B cell (primary cell): ENCODE results near the gene LTA4H. TPM values are rescaled to one million over a fixed set of nuclear protein-coding genes. Genes with fewer than 3 reads are reported as not detected.

Source experiments
- ATAC-seq: fragments of 200-7000 bp; cut with Tn5 transposase; one replicate; pipeline ENCODE4 v1.10.0; 2021; ENCODE audit warnings: low read depth, mild to moderate bottlenecking, moderate number of reproducible peaks, moderate library complexity
- CTCF ChIA-PET: fragments of 350-600 bp; sonication (Branson Sonifier 250); formaldehyde crosslinking; loops from one replicate; lab custom pipeline; 2021; ENCODE audit warnings: antibody characterized with exemption, inconsistent platforms; lab: Charles Lee
- POLR2A ChIA-PET: fragments of 350-600 bp; sonication (Branson Sonifier 250); formaldehyde crosslinking; loops from one replicate; lab custom pipeline; 2021; ENCODE audit warnings: antibody characterized with exemption; lab: Charles Lee
- DNase-seq: peaks from one replicate; pipeline ENCODE4 v3.0.0; 2013
- H2AFZ ChIP-seq: 2 replicates; pipeline ENCODE4 v1.6.1; 2012; ENCODE audit warnings: mild to moderate bottlenecking, low read depth, low read length; ENCODE audit not compliant: insufficient read depth, poor library complexity, severe bottlenecking
- H3K27ac ChIP-seq, 2 donors: 1 replicate in 1 of 2; 2 replicates in 1 of 2; pipeline ENCODE4 v1.5.1; 2012 to 2013; ENCODE audit warnings: low read length in 2 of 2, mild to moderate bottlenecking in 2 of 2, moderate library complexity in 1 of 2
- H3K27me3 ChIP-seq, 4 experiments: fragments of 200-600 bp in 1 of 4; sonication (generic) in 1 of 4; replicated peaks in 1 of 4; 1 replicate in 2 of 4; 2 replicates in 2 of 4; pipeline versions ENCODE4 v1.6.1 to v1.7.0; 2013 to 2016; ENCODE audit warnings: low read length in 3 of 4, mild to moderate bottlenecking in 2 of 4, mixed read lengths in 1 of 4, moderate library complexity in 1 of 4; ENCODE audit not compliant: insufficient read depth in 4 of 4, control insufficient read depth in 3 of 4; ENCODE audit errors: control extremely low read depth in 1 of 4
- H3K36me3 ChIP-seq, 2 experiments: replicated peaks in 1 of 2; 1 replicate in 1 of 2; 2 replicates in 1 of 2; pipeline versions ENCODE4 v1.6.1 to v1.7.1; 2013; ENCODE audit warnings: low read length in 1 of 2; ENCODE audit not compliant: insufficient read depth in 2 of 2, control insufficient read depth in 1 of 2; ENCODE audit errors: control extremely low read depth in 1 of 2, extremely low read depth in 1 of 2
- H3K4me1 ChIP-seq, 2 donors: fragments of 200-600 bp in 1 of 2; sonication (generic) in 1 of 2; 1 replicate in 1 of 2; 2 replicates in 1 of 2; pipeline versions ENCODE4 v1.5.1 to v1.6.1; 2013 to 2017; ENCODE audit warnings: low read length in 2 of 2; ENCODE audit not compliant: control insufficient read depth in 2 of 2, insufficient read depth in 2 of 2
- H3K4me2 ChIP-seq: replicated peaks from 2 replicates; pipeline ENCODE3; 2012; ENCODE audit warnings: mild to moderate bottlenecking, low read depth, low read length; ENCODE audit not compliant: poor library complexity, severe bottlenecking
- H3K4me3 ChIP-seq, 5 experiments: fragments of 200-600 bp in 1 of 5; sonication (generic) in 1 of 5; 1 replicate in 3 of 5; 2 replicates in 2 of 5; pipeline versions ENCODE4 v1.5.1 to v1.7.0; 2011 to 2016; ENCODE audit warnings: low read length in 4 of 5, mild to moderate bottlenecking in 4 of 5, low read depth in 2 of 5, control low read depth in 1 of 5, moderate library complexity in 1 of 5; ENCODE audit not compliant: insufficient read depth in 1 of 5; ENCODE audit errors: control extremely low read depth in 1 of 5, extremely low read depth in 1 of 5
- H3K79me2 ChIP-seq: fragments of 200-600 bp; sonication (generic); one replicate; pipeline ENCODE4 v1.6.0; 2016; ENCODE audit warnings: low read length; ENCODE audit not compliant: control insufficient read depth, insufficient read depth
- H3K9ac ChIP-seq: fragments of 200-600 bp; sonication (generic); 2 replicates; pipeline ENCODE4 v1.6.1; 2017; ENCODE audit warnings: mild to moderate bottlenecking, low read length, moderate library complexity
- H3K9me3 ChIP-seq, 3 donors: one replicate each; pipeline versions ENCODE4 v1.6.1 to v1.7.1; 2013; ENCODE audit warnings: low read length in 2 of 3; ENCODE audit not compliant: control insufficient read depth in 2 of 3, insufficient read depth in 1 of 3; ENCODE audit errors: control extremely low read depth in 1 of 3
- H4K20me1 ChIP-seq: 2 replicates; pipeline ENCODE4 v1.6.0; 2012; ENCODE audit warnings: mild to moderate bottlenecking, low read length; ENCODE audit not compliant: insufficient read depth, control insufficient read depth, poor library complexity, severe bottlenecking
- H3K27ac Mint-ChIP-seq: one replicate; pipeline ENCODE4 v1.8.0; 2021; ENCODE audit warnings: mixed read lengths
- H3K27me3 Mint-ChIP-seq: one replicate; pipeline ENCODE4 v1.8.0; 2021; ENCODE audit warnings: mixed read lengths
- H3K4me1 Mint-ChIP-seq: one replicate; pipeline ENCODE4 v1.8.0; 2021; ENCODE audit warnings: mixed read lengths
- H3K4me3 Mint-ChIP-seq: one replicate; pipeline ENCODE4 v1.8.0; 2021; ENCODE audit warnings: mixed read lengths
- H3K9me3 Mint-ChIP-seq: one replicate; pipeline ENCODE4 v1.8.0; 2022; ENCODE audit warnings: mixed read lengths; ENCODE audit not compliant: insufficient read depth
- EZH2 ChIP-seq: IDR thresholded peaks from 2 replicates; pipeline ENCODE4 v1.6.1; 2012; ENCODE audit warnings: borderline replicate concordance, low read depth, mild to moderate bottlenecking, moderate library complexity, low read length; ENCODE audit not compliant: insufficient read depth, poor library complexity, severe bottlenecking
- WGBS: methylation state at CpG from one replicate; pipeline ENCODE4 v1.1.5; 2013; ENCODE audit warnings: missing lambda C conversion rate; ENCODE audit not compliant: insufficient coverage; 5-methylcytosine and 5-hydroxymethylcytosine counted together
- intact Hi-C: fragments of 100-400 bp; cut with micrococcal nuclease; formaldehyde crosslinking; loops from one replicate; pipeline ENCODE4 v1.10.0; 2022
- polyA plus RNA-seq: library from polyadenylated mRNA; depleted of rRNA; stranded (reverse); fragments of >200 nt; gene quantifications from 2 replicates; pipeline ENCODE4 v1.2.3, GENCODE V29; 2012
- total RNA-seq, 2 donors: library from RNA; stranded (reverse); fragments of 120-200 nt in 1 of 2; gene quantifications; 1 replicate in 1 of 2; 2 replicates in 1 of 2; pipeline versions ENCODE4 v1.2.3 to v1.2.4, GENCODE V29; 2013 to 2022
- TF ChIP-seq, protein P1 (sequence below): fragments of 200-600 bp; IDR thresholded peaks from one replicate; pipeline ENCODE4 v1.8.0; 2022; ENCODE audit warnings: antibody characterized with exemption, mild to moderate bottlenecking

Gene LTA4H
- total and polyA plus RNA-seq, 2 donors (not counting 1 experiment from before 2014, with no cell fraction given) = 153 to 167 TPM

DNA sequence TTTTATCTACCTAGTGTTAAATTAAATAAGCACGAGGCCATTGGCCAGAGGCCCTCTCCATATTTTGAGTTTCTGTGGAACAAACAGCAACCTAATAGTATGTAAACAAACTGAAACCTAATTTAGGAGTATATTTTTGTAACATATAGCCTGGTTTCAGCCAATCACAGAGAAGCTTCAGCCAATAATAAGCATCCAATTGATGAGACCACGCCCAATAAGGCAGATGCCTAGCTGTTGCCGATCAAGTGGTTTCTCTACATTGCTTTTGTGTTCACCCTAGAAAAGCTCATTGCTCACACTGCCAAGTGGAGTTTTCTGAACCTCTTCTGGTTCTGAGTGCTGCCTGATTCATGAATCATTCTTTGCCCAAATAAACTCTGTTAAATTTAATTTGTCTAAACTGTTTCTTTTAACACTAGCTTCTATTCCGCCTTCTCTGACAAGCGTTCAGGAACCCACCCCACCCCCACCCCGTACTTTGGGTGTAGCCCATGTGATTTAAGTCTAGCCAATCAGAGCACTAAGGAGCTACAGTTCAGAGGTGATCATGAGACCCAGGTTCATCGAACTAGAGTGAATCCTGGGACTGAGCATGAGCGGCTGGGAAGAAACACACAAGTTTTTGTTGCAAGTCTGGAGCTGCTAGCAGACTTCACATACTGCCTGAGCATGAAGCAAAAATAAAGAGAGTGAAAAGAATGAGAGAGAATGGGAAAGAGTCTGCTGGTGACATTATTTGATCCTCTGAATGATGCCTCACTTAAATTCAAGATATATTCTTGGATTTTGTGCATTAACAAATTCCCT lies 21.5 kb upstream of the LTA4H start:
- Histone ChIP-seq H3K79me2 (no peaks in the 10 kb centered on the region), H2AFZ (no peak overlapping the region), H4K20me1 (no peaks in the 10 kb centered on the region), H3K4me2 (no peak overlapping the region), H3K36me3 (no peaks in the 10 kb centered on the region), H3K27ac (no peak overlapping the region), H3K27me3 (no peaks in the 10 kb centered on the region), H3K9me3 (peaks cover 0 to 10% (median 4%) of the 10 kb centered on the region in 3 donors), H3K4me1 (peaks cover 6 to 17% of the 10 kb centered on the region in 2 donors), H3K9ac (no peak overlapping the region), H3K4me3 (no peak overlapping the region)
- Mint-ChIP-seq H3K27me3 (no peaks in the 10 kb centered on the region), H3K27ac (no peak overlapping the region), H3K9me3 (no peaks in the 10 kb centered on the region), H3K4me1 (peaks cover 6% of the 10 kb centered on the region), H3K4me3 (no peak overlapping the region)
- intact Hi-C loops = no loop called here
- ATAC-seq (no peak), DNase-seq (no peak)
- ChIA-PET POLR2A (interaction anchor here (0.6 kb wide), 1 partner anchor 134 kb away, joined by 6 read pairs; no protein-coding TSS in a partner anchor), CTCF (interaction anchor here (1.1 to 7.1 kb wide), 6 partner anchors 36 to 460 kb away, joined by 3 to 200 read pairs (median 15); no protein-coding TSS in a partner anchor)
- no peak for TF ChIP-seq EZH2
- TF ChIP-seq, protein P1, sequence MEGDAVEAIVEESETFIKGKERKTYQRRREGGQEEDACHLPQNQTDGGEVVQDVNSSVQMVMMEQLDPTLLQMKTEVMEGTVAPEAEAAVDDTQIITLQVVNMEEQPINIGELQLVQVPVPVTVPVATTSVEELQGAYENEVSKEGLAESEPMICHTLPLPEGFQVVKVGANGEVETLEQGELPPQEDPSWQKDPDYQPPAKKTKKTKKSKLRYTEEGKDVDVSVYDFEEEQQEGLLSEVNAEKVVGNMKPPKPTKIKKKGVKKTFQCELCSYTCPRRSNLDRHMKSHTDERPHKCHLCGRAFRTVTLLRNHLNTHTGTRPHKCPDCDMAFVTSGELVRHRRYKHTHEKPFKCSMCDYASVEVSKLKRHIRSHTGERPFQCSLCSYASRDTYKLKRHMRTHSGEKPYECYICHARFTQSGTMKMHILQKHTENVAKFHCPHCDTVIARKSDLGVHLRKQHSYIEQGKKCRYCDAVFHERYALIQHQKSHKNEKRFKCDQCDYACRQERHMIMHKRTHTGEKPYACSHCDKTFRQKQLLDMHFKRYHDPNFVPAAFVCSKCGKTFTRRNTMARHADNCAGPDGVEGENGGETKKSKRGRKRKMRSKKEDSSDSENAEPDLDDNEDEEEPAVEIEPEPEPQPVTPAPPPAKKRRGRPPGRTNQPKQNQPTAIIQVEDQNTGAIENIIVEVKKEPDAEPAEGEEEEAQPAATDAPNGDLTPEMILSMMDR = no peak
- WGBS = 98% methylated on average over 6 of the region's 8 CpGs

DNA sequence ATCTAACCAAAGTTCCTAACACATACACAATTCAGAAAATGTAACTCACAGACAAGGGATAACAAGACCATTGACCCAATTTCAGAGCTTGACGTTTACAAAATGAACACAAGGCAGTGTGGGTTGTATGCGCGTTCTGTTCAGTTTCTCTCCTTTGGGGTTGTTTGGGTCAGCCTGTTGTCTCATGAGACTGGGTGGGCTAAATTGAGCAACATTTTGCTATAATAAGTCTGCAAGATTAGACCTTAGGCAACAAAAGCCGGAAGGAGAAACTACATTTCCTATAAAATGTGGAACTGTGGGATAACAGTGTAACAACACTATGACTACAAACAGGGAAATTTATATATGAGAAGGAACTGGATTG lies 18.8 kb upstream of the LTA4H start:
- POLR2A ChIA-PET = no interaction called here
- DNase-seq = no peak
- WGBS = 94% methylated on average over 3 of the region's 4 CpGs

More for the DNA sequence above, 18.8 kb upstream of the LTA4H start:
- Histone ChIP-seq H3K27me3 (no peaks in the 10 kb centered on the region), H3K4me1 (peaks cover 6 to 12% of the 10 kb centered on the region in 2 donors), H3K36me3 (no peaks in the 10 kb centered on the region), H3K4me3 (no peak overlapping the region), H4K20me1 (no peaks in the 10 kb centered on the region), H3K27ac (no peak overlapping the region), H3K4me2 (no peak overlapping the region), H3K79me2 (no peaks in the 10 kb centered on the region), H2AFZ (peak overlapping the region; percentile 0), H3K9me3 (peaks cover 0 to 10% (median 4%) of the 10 kb centered on the region in 3 donors), H3K9ac (no peak overlapping the region)
- Mint-ChIP-seq H3K27ac (no peak overlapping the region), H3K9me3 (no peaks in the 10 kb centered on the region), H3K4me3 (no peak overlapping the region), H3K27me3 (no peaks in the 10 kb centered on the region), H3K4me1 (peaks cover 5% of the 10 kb centered on the region)
- no peak for ATAC-seq
- CTCF ChIA-PET = interaction anchor here (2.2 kb wide), 1 partner anchor 161 kb away, joined by 5 read pairs; no protein-coding TSS in a partner anchor
- intact Hi-C loops = no loop called here
- TF ChIP-seq, protein P1 = no peak
- no peak for TF ChIP-seq EZH2
